ENCODE data around the gene PTPRM.

PTPRM gene

GRCh38 chr18:7541835-7542234 lies 25.3 kb upstream of the PTPRM start:
- TF ChIP-seq, protein P1, sequence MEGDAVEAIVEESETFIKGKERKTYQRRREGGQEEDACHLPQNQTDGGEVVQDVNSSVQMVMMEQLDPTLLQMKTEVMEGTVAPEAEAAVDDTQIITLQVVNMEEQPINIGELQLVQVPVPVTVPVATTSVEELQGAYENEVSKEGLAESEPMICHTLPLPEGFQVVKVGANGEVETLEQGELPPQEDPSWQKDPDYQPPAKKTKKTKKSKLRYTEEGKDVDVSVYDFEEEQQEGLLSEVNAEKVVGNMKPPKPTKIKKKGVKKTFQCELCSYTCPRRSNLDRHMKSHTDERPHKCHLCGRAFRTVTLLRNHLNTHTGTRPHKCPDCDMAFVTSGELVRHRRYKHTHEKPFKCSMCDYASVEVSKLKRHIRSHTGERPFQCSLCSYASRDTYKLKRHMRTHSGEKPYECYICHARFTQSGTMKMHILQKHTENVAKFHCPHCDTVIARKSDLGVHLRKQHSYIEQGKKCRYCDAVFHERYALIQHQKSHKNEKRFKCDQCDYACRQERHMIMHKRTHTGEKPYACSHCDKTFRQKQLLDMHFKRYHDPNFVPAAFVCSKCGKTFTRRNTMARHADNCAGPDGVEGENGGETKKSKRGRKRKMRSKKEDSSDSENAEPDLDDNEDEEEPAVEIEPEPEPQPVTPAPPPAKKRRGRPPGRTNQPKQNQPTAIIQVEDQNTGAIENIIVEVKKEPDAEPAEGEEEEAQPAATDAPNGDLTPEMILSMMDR (conservative IDR thresholded peaks at IDR 0.05; ENCODE audit: low read length): no peak
- TF ChIP-seq EZH2phosphoT487 (IDR thresholded peaks at IDR 0.05; ENCODE audit: borderline replicate concordance): no peak
- H3K9me3 ChIP-seq (ENCODE audit: insufficient read depth, low read depth, low read length): no peaks in the 10 kb centered on the region
- no peaks in the 10 kb centered on the region for H3K9me2 ChIP-seq (replicated peaks; ENCODE audit: low read depth, low read length)
- H3K36me3 ChIP-seq (ENCODE audit: insufficient read depth, low read length): no peaks in the 10 kb centered on the region
- H2AFZ ChIP-seq (ENCODE audit: low read length): no peak overlapping the region
- H3K4me1 ChIP-seq (ENCODE audit: insufficient read depth, low read length, poor library complexity, severe bottlenecking): no peaks in the 10 kb centered on the region
- H3K4me2 ChIP-seq (ENCODE audit: low read depth, low read length, poor library complexity, severe bottlenecking): no peak overlapping the region
- no peak overlapping the region for H3K4me3 ChIP-seq (ENCODE audit: low read length, poor library complexity, severe bottlenecking)
- no peaks in the 10 kb centered on the region for H3K27me3 ChIP-seq (ENCODE audit: insufficient read depth, low read length, poor library complexity, severe bottlenecking)
- no peaks in the 10 kb centered on the region for H3K79me2 ChIP-seq (ENCODE audit: insufficient read depth, low read length)
- no peaks in the 10 kb centered on the region for H4K20me1 ChIP-seq (ENCODE audit: insufficient read depth, low read length, poor library complexity, severe bottlenecking)
- no peak overlapping the region for H3K9ac ChIP-seq (ENCODE audit: low read depth, low read length, poor library complexity, severe bottlenecking)
- no peaks in the 10 kb centered on the region for H3F3A ChIP-seq (ENCODE audit: low read depth)

GRCh38 chr18:7544686-7545085 lies 22.4 kb upstream of the PTPRM start:
- no peaks in the 10 kb centered on the region for H3K9me3 ChIP-seq (ENCODE audit: insufficient read depth, low read depth, low read length)
- H3K79me2 ChIP-seq (ENCODE audit: insufficient read depth, low read length): no peaks in the 10 kb centered on the region
- no peak overlapping the region for H3K4me3 ChIP-seq (ENCODE audit: low read length, poor library complexity, severe bottlenecking)
- TF ChIP-seq, protein P1 (conservative IDR thresholded peaks at IDR 0.05; ENCODE audit: low read length): no peak
- no peak for TF ChIP-seq EZH2phosphoT487 (IDR thresholded peaks at IDR 0.05; ENCODE audit: borderline replicate concordance)
- H3K4me1 ChIP-seq (ENCODE audit: insufficient read depth, low read length, poor library complexity, severe bottlenecking): no peaks in the 10 kb centered on the region
- H3K9ac ChIP-seq (ENCODE audit: low read depth, low read length, poor library complexity, severe bottlenecking): no peak overlapping the region
- H2AFZ ChIP-seq (ENCODE audit: low read length): no peak overlapping the region
- H4K20me1 ChIP-seq (ENCODE audit: insufficient read depth, low read length, poor library complexity, severe bottlenecking): no peaks in the 10 kb centered on the region
- no peaks in the 10 kb centered on the region for H3F3A ChIP-seq (ENCODE audit: low read depth)
- no peaks in the 10 kb centered on the region for H3K9me2 ChIP-seq (replicated peaks; ENCODE audit: low read depth, low read length)
- H3K36me3 ChIP-seq (ENCODE audit: insufficient read depth, low read length): no peaks in the 10 kb centered on the region
- no peaks in the 10 kb centered on the region for H3K27me3 ChIP-seq (ENCODE audit: insufficient read depth, low read length, poor library complexity, severe bottlenecking)
- H3K4me2 ChIP-seq (ENCODE audit: low read depth, low read length, poor library complexity, severe bottlenecking): no peak overlapping the region

- Histone ChIP-seq H3K4me3 (ENCODE audit: low read length, poor library complexity, severe bottlenecking) (no peak overlapping the region), H2AFZ (ENCODE audit: low read length) (no peak overlapping the region)
Observed at GRCh38 chr18:7545734-7546133, 21.4 kb upstream of the PTPRM start.

More at GRCh38 chr18:7545734-7546133, 21.4 kb upstream of the PTPRM start:
- H3K9ac ChIP-seq (ENCODE audit: low read depth, low read length, poor library complexity, severe bottlenecking): no peak overlapping the region
- no peak overlapping the region for H3K4me2 ChIP-seq (ENCODE audit: low read depth, low read length, poor library complexity, severe bottlenecking)
- no peaks in the 10 kb centered on the region for H4K20me1 ChIP-seq (ENCODE audit: insufficient read depth, low read length, poor library complexity, severe bottlenecking)
- H3K36me3 ChIP-seq (ENCODE audit: insufficient read depth, low read length): no peaks in the 10 kb centered on the region
- no peak for TF ChIP-seq EZH2phosphoT487 (IDR thresholded peaks at IDR 0.05; ENCODE audit: borderline replicate concordance)
- TF ChIP-seq, protein P1 (conservative IDR thresholded peaks at IDR 0.05; ENCODE audit: low read length): no peak
- no peaks in the 10 kb centered on the region for H3F3A ChIP-seq (ENCODE audit: low read depth)
- H3K27me3 ChIP-seq (ENCODE audit: insufficient read depth, low read length, poor library complexity, severe bottlenecking): no peaks in the 10 kb centered on the region
- no peaks in the 10 kb centered on the region for H3K79me2 ChIP-seq (ENCODE audit: insufficient read depth, low read length)
- H3K9me2 ChIP-seq (replicated peaks; ENCODE audit: low read depth, low read length): no peaks in the 10 kb centered on the region
- H3K9me3 ChIP-seq (ENCODE audit: insufficient read depth, low read depth, low read length): no peaks in the 10 kb centered on the region
- H3K4me1 ChIP-seq (ENCODE audit: insufficient read depth, low read length, poor library complexity, severe bottlenecking): no peaks in the 10 kb centered on the region

Data from Loucy (cell line).